ENCODE measurements around the gene BMP6.

GRCh38 chr6:7805078-7805849 is 79.4 kb downstream of the BMP6 start:
- TF ChIP-seq CTCF (conservative IDR thresholded peaks at IDR 0.05; ENCODE audit: low read depth, low read length) (no peak), EZH2 (IDR thresholded peaks at IDR 0.05; ENCODE audit: low read length, unreplicated experiment) (no peak), EZH2phosphoT487 (IDR thresholded peaks at IDR 0.05; ENCODE audit: borderline replicate concordance, low read length) (no peak)

Measured in PC-3 (cell line).